HepG2 (cell line): ENCODE measurements around the gene ABL2. TPM values are rescaled to one million over a fixed set of nuclear protein-coding genes. Genes with fewer than 3 reads are reported as not detected.

Experiments
- AKNA ChIP-seq: sonication (generic); formaldehyde crosslinking; IDR thresholded peaks from 2 replicates; pipeline ENCODE4 v1.4.0; 2020; ENCODE audit warnings: missing genetic modification reagents, borderline replicate concordance
- CEBPB ChIP-seq: IDR thresholded peaks from 2 replicates; pipeline ENCODE4 v1.6.1; 2011; ENCODE audit warnings: low read depth, low read length, improper control_type of control experiment, borderline replicate concordance
- FOXP4 ChIP-seq: sonication (generic); formaldehyde crosslinking; IDR thresholded peaks from 2 replicates; pipeline ENCODE4 v1.4.0; 2020; ENCODE audit warnings: missing genetic modification reagents
- PAX8 ChIP-seq: sonication (generic); formaldehyde crosslinking; IDR thresholded peaks from 2 replicates; pipeline ENCODE4 v1.8.0; 2022; ENCODE audit warnings: mild to moderate bottlenecking, missing genetic modification reagents, borderline replicate concordance
- ZNF367 ChIP-seq: sonication (generic); formaldehyde crosslinking; IDR thresholded peaks from 2 replicates; pipeline ENCODE4 v1.4.0; 2020; ENCODE audit warnings: missing genetic modification reagents, borderline replicate concordance
- ZNF383 ChIP-seq: sonication (generic); formaldehyde crosslinking; IDR thresholded peaks from 2 replicates; pipeline ENCODE4 v1.4.0; 2020; ENCODE audit warnings: missing genetic modification reagents, mild to moderate bottlenecking, borderline replicate concordance
- ZNF407 ChIP-seq: sonication (generic); formaldehyde crosslinking; IDR thresholded peaks from one replicate; pipeline ENCODE4 v1.5.1; 2020; ENCODE audit warnings: mild to moderate bottlenecking, missing genetic modification reagents; ENCODE audit errors: not compliant biosample characterization
- ZNF781 ChIP-seq: sonication (generic); formaldehyde crosslinking; IDR thresholded peaks from 2 replicates; pipeline ENCODE4 v1.5.1; 2020; ENCODE audit warnings: borderline replicate concordance, mild to moderate bottlenecking, missing genetic modification reagents; ENCODE audit errors: not compliant biosample characterization
- ZSCAN30 ChIP-seq: sonication (generic); formaldehyde crosslinking; IDR thresholded peaks from 2 replicates; pipeline ENCODE4 v1.5.0; 2020; ENCODE audit warnings: mild to moderate bottlenecking, missing genetic modification reagents
- ZUFSP ChIP-seq: sonication (generic); formaldehyde crosslinking; IDR thresholded peaks from 2 replicates; pipeline ENCODE4 v1.9.0; 2021; ENCODE audit warnings: missing genetic modification reagents, mild to moderate bottlenecking, borderline replicate concordance
- polyA plus RNA-seq, 8 experiments: library from polyadenylated mRNA; depleted of rRNA in 3 of 8; stranded (reverse) in 7 of 8; unstranded in 1 of 8; fragments of >200 nt; fragmentation: Illumina TruSeq in 4 of 8; extraction: Trizol in 4 of 8; gene quantifications; 2 replicates each; pipeline versions ENCODE4 v1.2.1 to v1.2.3, GENCODE V29; 2011 to 2016; ENCODE audit warnings: low read depth in 4 of 8, missing spikeins in 1 of 8, mixed read lengths in 1 of 8; ENCODE audit not compliant: insufficient read depth in 1 of 8
- total RNA-seq, 5 experiments: library from RNA; depleted of rRNA; stranded (reverse); fragments of >200 nt; fragmentation: Illumina TruSeq; extraction: Trizol; gene quantifications; 2 replicates each; pipeline ENCODE4 v1.2.3, GENCODE V29; 2016; ENCODE audit warnings: low read depth in 1 of 5

ABL2 gene
- total and polyA plus RNA-seq, 2 of the 13 experiments (the other 11 are each of a cell fraction or from before 2014, with no cell fraction given) = 5.8 to 6.0 TPM

- TF ChIP-seq PAX8 (no peak), ZNF383 (CRISPR knock-in tag) (no peak), ZNF407 (CRISPR knock-in tag) (peak; percentile 68), ZUFSP (CRISPR knock-in tag) (no peak), ZSCAN30 (no peak), ZNF367 (no peak; the same call in 1 of the 2 replicates), ZNF781 (CRISPR knock-in tag) (no peak), CEBPB (no peak), AKNA (peak; percentile 82; the same call in 1 of the 2 replicates), FOXP4 (CRISPR knock-in tag) (peak; percentile 47; the same call in 1 of the 2 replicates)
Observed at GRCh38 chr1:179081687-179082332, 147.7 kb downstream of the ABL2 start, which contains the start of gene TOR3A (continued).
